Fibroblast of mammary gland (primary cell): ENCODE data around the gene CACHD1.
"Not testable (repeated sequence)": the region's sequence is repeated elsewhere in the genome, so short reads cannot be mapped to it uniquely, and the experiment has no call there.

Experiments
- DNase-seq: peaks from one replicate; pipeline ENCODE4 v3.0.0-alpha.2; 2010; ENCODE audit warnings: low read depth
- H3K4me3 ChIP-seq: 2 replicates; pipeline ENCODE4 v1.5.1; 2011; ENCODE audit warnings: low read depth, mild to moderate bottlenecking, low read length, moderate library complexity; ENCODE audit not compliant: control insufficient read depth
- TF ChIP-seq, protein P1 (sequence below): conservative IDR thresholded peaks from 2 replicates; pipeline ENCODE4 v1.5.1; 2011; ENCODE audit warnings: low read depth, low read length, inconsistent platforms; ENCODE audit not compliant: control insufficient read depth, insufficient read depth

Gene CACHD1

DNA sequence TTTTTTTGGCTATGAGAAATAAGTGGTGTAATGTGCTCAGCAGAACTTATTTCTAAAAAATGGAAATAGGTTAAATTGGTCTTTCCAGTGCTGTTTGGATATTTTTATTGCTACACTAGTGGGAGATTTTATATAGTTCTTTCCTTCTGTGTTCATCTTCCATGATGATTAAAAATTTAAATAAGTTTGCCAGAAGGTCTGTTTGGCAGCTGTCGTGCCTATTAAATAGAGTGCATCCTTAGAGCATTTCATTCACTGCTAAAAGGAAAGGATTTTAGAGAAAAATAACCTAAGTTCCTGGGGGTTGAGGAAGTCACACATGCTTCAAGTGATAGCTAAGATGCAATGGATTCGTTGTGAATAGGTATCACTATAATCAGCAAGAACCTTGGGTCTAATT lies 245.3 kb downstream of the CACHD1 start:
- DNase-seq = no peak
- TF ChIP-seq, protein P1, sequence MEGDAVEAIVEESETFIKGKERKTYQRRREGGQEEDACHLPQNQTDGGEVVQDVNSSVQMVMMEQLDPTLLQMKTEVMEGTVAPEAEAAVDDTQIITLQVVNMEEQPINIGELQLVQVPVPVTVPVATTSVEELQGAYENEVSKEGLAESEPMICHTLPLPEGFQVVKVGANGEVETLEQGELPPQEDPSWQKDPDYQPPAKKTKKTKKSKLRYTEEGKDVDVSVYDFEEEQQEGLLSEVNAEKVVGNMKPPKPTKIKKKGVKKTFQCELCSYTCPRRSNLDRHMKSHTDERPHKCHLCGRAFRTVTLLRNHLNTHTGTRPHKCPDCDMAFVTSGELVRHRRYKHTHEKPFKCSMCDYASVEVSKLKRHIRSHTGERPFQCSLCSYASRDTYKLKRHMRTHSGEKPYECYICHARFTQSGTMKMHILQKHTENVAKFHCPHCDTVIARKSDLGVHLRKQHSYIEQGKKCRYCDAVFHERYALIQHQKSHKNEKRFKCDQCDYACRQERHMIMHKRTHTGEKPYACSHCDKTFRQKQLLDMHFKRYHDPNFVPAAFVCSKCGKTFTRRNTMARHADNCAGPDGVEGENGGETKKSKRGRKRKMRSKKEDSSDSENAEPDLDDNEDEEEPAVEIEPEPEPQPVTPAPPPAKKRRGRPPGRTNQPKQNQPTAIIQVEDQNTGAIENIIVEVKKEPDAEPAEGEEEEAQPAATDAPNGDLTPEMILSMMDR = no peak
- no peak overlapping the region for H3K4me3 ChIP-seq

- H3K4me3 ChIP-seq = no peak overlapping the region
- DNase-seq = no peak
- TF ChIP-seq, protein P1 = no peak
Observed at GRCh38 chr1:64721135-64721534, 251.2 kb downstream of the CACHD1 start.

GRCh38 chr1:64721576-64722145 lies 251.7 kb downstream of the CACHD1 start:
- no peak overlapping the region for H3K4me3 ChIP-seq
- TF ChIP-seq, protein P1 = no peak
- no peak for DNase-seq

GRCh38 chr1:64727861-64728260 lies 257.9 kb downstream of the CACHD1 start:
- DNase-seq = no peak
- TF ChIP-seq, protein P1 = no peak
- no peak overlapping the region for H3K4me3 ChIP-seq

DNA sequence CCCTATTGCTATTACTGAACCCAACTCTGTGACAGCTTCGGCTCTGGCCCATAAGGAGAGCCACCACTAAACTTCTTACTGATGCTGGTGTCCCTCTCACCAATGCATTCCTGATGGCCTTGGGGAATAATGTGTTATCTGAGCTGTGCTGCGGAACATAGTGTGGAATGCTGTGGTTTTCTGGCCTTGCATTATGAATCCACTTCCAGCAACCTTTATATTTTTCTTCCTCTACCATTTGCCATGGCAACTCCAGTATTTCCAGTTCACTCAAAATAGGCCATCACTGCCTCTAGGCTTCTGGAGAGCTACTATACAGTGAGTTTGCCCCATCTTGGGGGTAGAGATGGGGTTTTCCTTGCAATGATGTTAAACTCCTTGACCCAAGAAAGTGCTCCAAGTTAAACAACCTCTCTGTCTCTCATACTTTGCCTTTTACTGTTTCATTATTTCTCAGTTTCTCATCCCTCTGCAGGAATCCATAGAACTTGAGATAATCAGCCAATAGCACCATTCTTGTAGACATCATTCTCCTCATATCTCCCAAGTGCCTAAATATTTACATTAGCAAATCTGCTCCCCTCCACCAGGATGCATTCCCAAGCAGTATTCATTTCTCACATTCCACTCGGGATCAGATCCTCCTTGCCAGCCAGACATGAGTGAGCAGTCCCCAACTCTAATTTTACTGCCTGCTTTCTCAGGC lies 263.8 kb downstream of the CACHD1 start:
- no peak for DNase-seq
- TF ChIP-seq, protein P1 = no peak
- H3K4me3 ChIP-seq = no peak overlapping the region

DNA sequence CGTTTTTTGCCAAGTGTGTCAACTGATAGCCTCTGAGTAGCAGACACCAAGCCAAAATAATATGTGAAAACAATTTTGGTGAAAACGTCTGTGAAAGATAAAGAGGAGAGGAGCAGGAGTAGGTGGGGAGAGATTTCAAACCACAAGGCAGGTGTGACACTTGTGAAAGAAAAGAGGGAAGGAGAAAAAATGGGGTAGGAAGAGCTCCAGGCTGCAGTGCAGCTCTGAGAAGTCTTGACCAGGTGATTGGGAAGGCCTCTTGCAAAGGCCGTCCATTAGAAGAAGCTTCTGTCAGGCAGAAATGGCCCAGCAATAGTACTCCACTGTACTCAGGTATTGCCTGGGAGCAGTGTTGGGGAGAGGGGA lies 264.3 kb downstream of the CACHD1 start:
- no peak for DNase-seq
- TF ChIP-seq, protein P1 = no peak
- no peak overlapping the region for H3K4me3 ChIP-seq

GRCh38 chr1:64740687-64741086 lies 270.8 kb downstream of the CACHD1 start:
- H3K4me3 ChIP-seq, DNase-seq: not testable (repeated sequence)
